ACC112 (cell line): Measurements from ENCODE around the gene IFT57.

ENCODE experiments used
- H2AFZ ChIP-seq: fragments of 200-600 bp; sonication (generic); one replicate; pipeline ENCODE4 v1.6.0; 2017; ENCODE audit warnings: antibody characterized with exemption, low read length; ENCODE audit not compliant: unreplicated experiment
- H3K27ac ChIP-seq: fragments of 200-600 bp; sonication (generic); 2 replicates; pipeline ENCODE4 v1.5.1; 2014; ENCODE audit warnings: low read depth, mild to moderate bottlenecking, antibody characterized with exemption, low read length, moderate library complexity
- H3K27me3 ChIP-seq: fragments of 200-600 bp; sonication (generic); 2 replicates; pipeline ENCODE4 v1.6.1; 2014; ENCODE audit warnings: mild to moderate bottlenecking, antibody characterized with exemption, low read length, moderate library complexity, mixed read lengths; ENCODE audit not compliant: insufficient read depth
- H3K36me3 ChIP-seq: fragments of 200-600 bp; sonication (generic); 2 replicates; pipeline ENCODE4 v1.6.1; 2016; ENCODE audit warnings: mild to moderate bottlenecking, antibody characterized with exemption, low read length, moderate library complexity, mixed read lengths; ENCODE audit not compliant: insufficient read depth
- H3K4me1 ChIP-seq: fragments of 200-600 bp; sonication (generic); one replicate; pipeline ENCODE4 v1.6.1; 2016; ENCODE audit warnings: low read length, mixed read lengths; ENCODE audit not compliant: insufficient read depth, unreplicated experiment, control insufficient read depth
- H3K4me3 ChIP-seq: fragments of 200-600 bp; sonication (generic); 2 replicates; pipeline ENCODE4 v1.5.1; 2014; ENCODE audit warnings: mild to moderate bottlenecking, low read depth, low read length
- H3K79me2 ChIP-seq: fragments of 200-600 bp; sonication (generic); one replicate; pipeline ENCODE4 v1.6.0; 2016; ENCODE audit warnings: low read length; ENCODE audit not compliant: control insufficient read depth, unreplicated experiment, insufficient read depth

IFT57 gene

GRCh38 chr3:108117241-108117775, 104.9 kb downstream of the IFT57 start:
- H3K27ac ChIP-seq, result no peak overlapping the region
- H2AFZ ChIP-seq, result no peak overlapping the region
- no peaks in the 10 kb centered on the region for H3K36me3 ChIP-seq
- H3K4me1 ChIP-seq, result no peaks in the 10 kb centered on the region
- no peaks in the 10 kb centered on the region for H3K79me2 ChIP-seq
- no peaks in the 10 kb centered on the region for H3K27me3 ChIP-seq
- H3K4me3 ChIP-seq, result no peak overlapping the region

GRCh38 chr3:108114423-108115065, 107.7 kb downstream of the IFT57 start:
- no peaks in the 10 kb centered on the region for H3K79me2 ChIP-seq
- H3K4me1 ChIP-seq, result no peaks in the 10 kb centered on the region
- no peak overlapping the region for H3K27ac ChIP-seq
- H3K4me3 ChIP-seq, result no peak overlapping the region
- H3K27me3 ChIP-seq, result no peaks in the 10 kb centered on the region
- H3K36me3 ChIP-seq, result no peaks in the 10 kb centered on the region
- H2AFZ ChIP-seq, result no peak overlapping the region

DNA sequence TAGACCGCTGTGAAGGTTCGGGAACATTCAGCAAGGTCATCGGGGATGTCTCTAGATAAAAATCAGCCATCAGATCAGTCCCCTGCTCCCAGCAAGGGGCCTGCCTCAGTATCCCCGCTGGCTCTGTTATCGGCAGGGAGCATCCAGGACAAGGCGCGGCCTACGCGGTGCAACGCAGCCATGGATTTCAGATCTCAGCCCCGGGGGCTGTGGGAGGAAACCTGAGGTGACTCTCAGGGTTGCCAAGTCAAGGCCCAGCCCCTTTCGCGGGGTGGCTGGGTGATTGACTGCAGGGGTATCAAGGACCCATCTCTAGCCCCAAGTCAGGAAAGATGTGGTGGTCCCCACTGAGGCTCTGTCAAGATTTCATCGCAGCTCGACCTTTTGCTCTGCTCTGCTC, 108.2 kb downstream of the IFT57 start:
- Histone ChIP-seq H2AFZ (no peak overlapping the region), H3K27me3 (no peaks in the 10 kb centered on the region), H3K27ac (no peak overlapping the region), H3K4me1 (no peaks in the 10 kb centered on the region), H3K79me2 (no peaks in the 10 kb centered on the region), H3K36me3 (no peaks in the 10 kb centered on the region), H3K4me3 (no peak overlapping the region)

GRCh38 chr3:108110934-108111333, 111.3 kb downstream of the IFT57 start:
- H3K27ac ChIP-seq, result no peak overlapping the region

More at GRCh38 chr3:108110934-108111333, 111.3 kb downstream of the IFT57 start:
- Histone ChIP-seq H3K36me3 (no peaks in the 10 kb centered on the region), H3K27me3 (no peaks in the 10 kb centered on the region), H2AFZ (no peak overlapping the region), H3K4me1 (no peaks in the 10 kb centered on the region), H3K4me3 (no peak overlapping the region), H3K79me2 (no peaks in the 10 kb centered on the region)
